ENCODE data around the gene UCK2. TPM values are rescaled to one million over a fixed set of nuclear protein-coding genes. Genes with fewer than 3 reads are reported as not detected.

Gene UCK2
- total and polyA plus RNA-seq, 12 donors: 6.7 to 36.4 (median 11.3) TPM

- Histone ChIP-seq H3K4me1 (peaks cover 0 to 24% (median 0%) of the 10 kb centered on the region in 9 donors), H3K4me3 (no peak overlapping the region), H3K36me3 (no peaks in the 10 kb centered on the region), H3K27ac (no peak overlapping the region), H3K9me3 (peaks cover 0 to 10% (median 0%) of the 10 kb centered on the region in 11 donors), H3K27me3 (no peaks in the 10 kb centered on the region)
- DNase-seq (no peak), ATAC-seq (no peak)
- TF ChIP-seq CTCF (IDR thresholded peaks at IDR 0.05): no peak
- 66 to 78% methylated on average over 5 of the region's 5 CpGs for WGBS, 2 donors
- intact Hi-C loops (cut with DNase I): no loop called here
Measured at GRCh38 chr1:165873481-165873880, 46.1 kb downstream of the UCK2 start.

GRCh38 chr1:165874643-165875042, 47.2 kb downstream of the UCK2 start:
- DNase-seq: no peak
- intact Hi-C loops (cut with DNase I): no loop called here
- Histone ChIP-seq H3K4me1 (peaks cover 0 to 24% (median 0%) of the 10 kb centered on the region in 9 donors), H3K36me3 (no peaks in the 10 kb centered on the region), H3K4me3 (no peak overlapping the region), H3K27me3 (no peaks in the 10 kb centered on the region), H3K27ac (no peak overlapping the region), H3K9me3 (peaks cover 0 to 13% (median 0%) of the 10 kb centered on the region in 11 donors)
- TF ChIP-seq CTCF (IDR thresholded peaks at IDR 0.05): no peak
- WGBS, 2 donors: 90 to 91% methylated on average over 4 of the region's 4 CpGs
- ATAC-seq: no peak

- intact Hi-C loops (cut with DNase I): no loop called here
- 64 to 75% methylated on average over 3 of the region's 3 CpGs for WGBS, 2 donors
- Histone ChIP-seq H3K9me3 (peaks cover 0 to 13% (median 0%) of the 10 kb centered on the region in 11 donors), H3K4me3 (no peak overlapping the region), H3K36me3 (no peaks in the 10 kb centered on the region), H3K27me3 (no peaks in the 10 kb centered on the region), H3K27ac (no peak overlapping the region), H3K4me1 (peaks cover 0 to 24% (median 0%) of the 10 kb centered on the region in 9 donors)
- DNase-seq (no peak), ATAC-seq (no peak)
- TF ChIP-seq CTCF (IDR thresholded peaks at IDR 0.05): no peak
Measured at GRCh38 chr1:165875171-165875570, 47.8 kb downstream of the UCK2 start.

GRCh38 chr1:165875604-165876003, 48.2 kb downstream of the UCK2 start:
- Histone ChIP-seq H3K9me3 (peaks cover 0 to 13% (median 0%) of the 10 kb centered on the region in 11 donors), H3K4me1 (peaks cover 0 to 22% (median 0%) of the 10 kb centered on the region in 9 donors), H3K4me3 (no peak overlapping the region), H3K36me3 (no peaks in the 10 kb centered on the region), H3K27ac (no peak overlapping the region), H3K27me3 (no peaks in the 10 kb centered on the region)
- TF ChIP-seq CTCF (IDR thresholded peaks at IDR 0.05): no peak
- no peak for DNase-seq
- intact Hi-C loops (cut with DNase I): no loop called here
- ATAC-seq: no peak
- WGBS, 2 donors: 64 to 77% methylated on average over 6 of the region's 6 CpGs

All from heart right ventricle (tissue), 16 donors.